HG03521 (cell line): ENCODE results near the gene RUNX2.

Experiments used
- ATAC-seq: cut with Tn5 transposase; IDR thresholded peaks from one replicate; pipeline ENCODE4 v1.9.1; 2021; ENCODE audit warnings: mild to moderate bottlenecking, moderate library complexity; ENCODE audit not compliant: unreplicated experiment

Gene RUNX2

GRCh38 chr6:45637611-45638257, 309.6 kb downstream of the RUNX2 start:
- ATAC-seq, result no peak

- no peak for ATAC-seq
Observed at GRCh38 chr6:45640081-45640491, 312.0 kb downstream of the RUNX2 start.

GRCh38 chr6:45640811-45641210, 312.7 kb downstream of the RUNX2 start:
- ATAC-seq, result no peak

- no peak for ATAC-seq
Observed at GRCh38 chr6:45642331-45643125, 314.4 kb downstream of the RUNX2 start.

- no peak for ATAC-seq
Observed at GRCh38 chr6:45643126-45643525, 315.0 kb downstream of the RUNX2 start.

GRCh38 chr6:45644720-45645119, 316.6 kb downstream of the RUNX2 start:
- ATAC-seq, result no peak

- no peak for ATAC-seq
Observed at GRCh38 chr6:45645302-45645701, 317.2 kb downstream of the RUNX2 start.

- ATAC-seq, result no peak
Observed at GRCh38 chr6:45647341-45648261, 319.5 kb downstream of the RUNX2 start.

GRCh38 chr6:45648262-45648620, 320.1 kb downstream of the RUNX2 start:
- no peak for ATAC-seq

GRCh38 chr6:45650524-45651135, 322.5 kb downstream of the RUNX2 start:
- ATAC-seq, result no peak

GRCh38 chr6:45651301-45651700, 323.2 kb downstream of the RUNX2 start:
- ATAC-seq, result no peak

- no peak for ATAC-seq
Observed at GRCh38 chr6:45652416-45652815, 324.3 kb downstream of the RUNX2 start.

GRCh38 chr6:45653117-45653883, 325.2 kb downstream of the RUNX2 start:
- ATAC-seq, result no peak

- no peak for ATAC-seq
Observed at GRCh38 chr6:45654673-45655072, 326.5 kb downstream of the RUNX2 start.

GRCh38 chr6:45655745-45656476, 327.8 kb downstream of the RUNX2 start:
- no peak for ATAC-seq

- no peak for ATAC-seq
Observed at GRCh38 chr6:45657226-45657625, 329.1 kb downstream of the RUNX2 start.

- no peak for ATAC-seq
Observed at GRCh38 chr6:45658400-45658799, 330.3 kb downstream of the RUNX2 start.

- no peak for ATAC-seq
Observed at GRCh38 chr6:45658958-45659357, 330.8 kb downstream of the RUNX2 start.

GRCh38 chr6:45661661-45662060, 333.5 kb downstream of the RUNX2 start:
- no peak for ATAC-seq
